GM06990 (cell line): ENCODE measurements around the gene KRTAP5-2.
"Not testable (repeated sequence)": the region's sequence is repeated elsewhere in the genome, so short reads cannot be mapped to it uniquely, and the experiment has no call there.

Source experiments
- DNase-seq: peaks from one replicate; pipeline ENCODE4 v3.0.0-alpha.2; 2011; ENCODE audit not compliant: insufficient read length; ENCODE audit errors: extremely low read depth
- H3K27me3 ChIP-seq: replicated peaks from 2 replicates; pipeline ENCODE4 v1.6.0; 2011; ENCODE audit warnings: low read length; ENCODE audit not compliant: control insufficient read depth, insufficient read depth
- H3K36me3 ChIP-seq: 2 replicates; pipeline ENCODE4 v1.5.1; 2011; ENCODE audit warnings: low read length; ENCODE audit not compliant: control insufficient read depth, insufficient read depth
- H3K4me3 ChIP-seq: replicated peaks from 2 replicates; pipeline ENCODE4 v1.5.1; 2011; ENCODE audit warnings: low read depth, mild to moderate bottlenecking, control low read depth, low read length
- TF ChIP-seq, protein P1 (sequence below): IDR thresholded peaks from 2 replicates; pipeline ENCODE4 v1.5.1; 2011; ENCODE audit warnings: low read length, control low read depth, mild to moderate bottlenecking, inconsistent platforms; ENCODE audit not compliant: insufficient read depth, poor library complexity, severe bottlenecking

KRTAP5-2 gene

GRCh38 chr11:1597331-1597993 is 632 bp downstream of the KRTAP5-2 start:
- Histone ChIP-seq H3K27me3 (no peaks in the 10 kb centered on the region), H3K36me3 (no peaks in the 10 kb centered on the region), H3K4me3 (no peak overlapping the region)
- TF ChIP-seq, protein P1, sequence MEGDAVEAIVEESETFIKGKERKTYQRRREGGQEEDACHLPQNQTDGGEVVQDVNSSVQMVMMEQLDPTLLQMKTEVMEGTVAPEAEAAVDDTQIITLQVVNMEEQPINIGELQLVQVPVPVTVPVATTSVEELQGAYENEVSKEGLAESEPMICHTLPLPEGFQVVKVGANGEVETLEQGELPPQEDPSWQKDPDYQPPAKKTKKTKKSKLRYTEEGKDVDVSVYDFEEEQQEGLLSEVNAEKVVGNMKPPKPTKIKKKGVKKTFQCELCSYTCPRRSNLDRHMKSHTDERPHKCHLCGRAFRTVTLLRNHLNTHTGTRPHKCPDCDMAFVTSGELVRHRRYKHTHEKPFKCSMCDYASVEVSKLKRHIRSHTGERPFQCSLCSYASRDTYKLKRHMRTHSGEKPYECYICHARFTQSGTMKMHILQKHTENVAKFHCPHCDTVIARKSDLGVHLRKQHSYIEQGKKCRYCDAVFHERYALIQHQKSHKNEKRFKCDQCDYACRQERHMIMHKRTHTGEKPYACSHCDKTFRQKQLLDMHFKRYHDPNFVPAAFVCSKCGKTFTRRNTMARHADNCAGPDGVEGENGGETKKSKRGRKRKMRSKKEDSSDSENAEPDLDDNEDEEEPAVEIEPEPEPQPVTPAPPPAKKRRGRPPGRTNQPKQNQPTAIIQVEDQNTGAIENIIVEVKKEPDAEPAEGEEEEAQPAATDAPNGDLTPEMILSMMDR: no peak
- DNase-seq: no peak

DNA sequence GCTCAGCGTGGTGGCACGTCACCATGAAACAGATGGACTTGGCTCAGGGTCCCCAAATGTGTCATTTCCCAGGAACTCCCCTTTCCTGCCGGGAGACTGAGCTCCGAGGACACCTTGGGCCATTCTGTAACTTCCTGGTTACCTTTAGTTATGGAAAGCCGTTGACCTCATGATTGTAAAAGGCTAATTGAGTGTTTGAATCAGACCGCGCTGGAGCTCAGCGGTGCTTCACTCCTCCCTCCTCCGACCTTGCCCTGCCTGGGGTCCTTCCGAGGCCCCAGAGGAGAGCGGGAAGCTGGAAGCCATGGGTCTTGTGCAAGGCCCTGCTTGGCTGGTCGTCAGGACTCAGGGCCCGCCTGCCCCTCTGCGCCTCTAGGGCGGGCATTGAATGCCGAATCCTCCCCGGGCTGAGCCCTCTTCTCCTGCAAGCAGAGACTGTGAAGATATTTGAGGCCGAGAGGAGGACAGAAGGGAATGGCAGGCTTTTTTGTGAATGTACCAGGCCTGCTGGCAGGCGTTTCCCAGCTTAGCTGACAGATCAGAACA is 1.4 kb downstream of the KRTAP5-2 start:
- H3K27me3 ChIP-seq, DNase-seq, H3K4me3 ChIP-seq, H3K36me3 ChIP-seq: not testable (repeated sequence)

- H3K4me3 ChIP-seq, H3K27me3 ChIP-seq, H3K36me3 ChIP-seq, DNase-seq: not testable (repeated sequence)
These were observed 2.0 kb downstream of the KRTAP5-2 start for GRCh38 chr11:1595994-1596575.

- no peak overlapping the region for H3K4me3 ChIP-seq
- DNase-seq: no peak
- H3K36me3 ChIP-seq: no peaks in the 10 kb centered on the region
- TF ChIP-seq, protein P1: no peak
- no peaks in the 10 kb centered on the region; the same call in 1 of the 2 replicates for H3K27me3 ChIP-seq
These were observed 5.5 kb downstream of the KRTAP5-2 start for GRCh38 chr11:1592628-1593027.

DNA sequence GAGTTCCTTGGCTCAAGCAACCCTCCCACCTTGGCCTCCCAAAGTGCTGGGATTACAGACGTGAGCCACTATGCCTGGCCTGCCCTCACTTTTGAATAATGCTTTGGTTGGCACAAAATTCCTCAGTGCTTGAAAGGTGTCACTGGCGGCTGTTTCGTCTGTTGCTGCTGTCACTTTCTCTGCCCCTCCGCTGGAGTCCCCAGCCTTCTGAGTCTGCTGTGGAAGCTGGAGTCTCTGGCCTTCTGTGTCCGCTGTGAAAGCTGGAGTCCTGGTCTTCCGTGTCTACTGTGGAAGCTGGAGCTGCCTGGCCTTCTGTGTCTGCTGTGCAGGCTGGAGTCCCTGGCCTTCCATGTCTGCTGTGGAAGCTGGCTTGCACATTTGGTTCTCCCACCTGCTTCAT is 8.1 kb downstream of the KRTAP5-2 start:
- TF ChIP-seq, protein P1: no peak
- DNase-seq: no peak

GRCh38 chr11:1589191-1589963 is 8.7 kb downstream of the KRTAP5-2 start:
- H3K4me3 ChIP-seq, DNase-seq, H3K27me3 ChIP-seq, H3K36me3 ChIP-seq: not testable (repeated sequence)

More for the DNA sequence above, 8.1 kb downstream of the KRTAP5-2 start:
- H3K4me3 ChIP-seq: no peak overlapping the region
- H3K36me3 ChIP-seq: no peaks in the 10 kb centered on the region
- no peaks in the 10 kb centered on the region; the same call in 1 of the 2 replicates for H3K27me3 ChIP-seq

DNA sequence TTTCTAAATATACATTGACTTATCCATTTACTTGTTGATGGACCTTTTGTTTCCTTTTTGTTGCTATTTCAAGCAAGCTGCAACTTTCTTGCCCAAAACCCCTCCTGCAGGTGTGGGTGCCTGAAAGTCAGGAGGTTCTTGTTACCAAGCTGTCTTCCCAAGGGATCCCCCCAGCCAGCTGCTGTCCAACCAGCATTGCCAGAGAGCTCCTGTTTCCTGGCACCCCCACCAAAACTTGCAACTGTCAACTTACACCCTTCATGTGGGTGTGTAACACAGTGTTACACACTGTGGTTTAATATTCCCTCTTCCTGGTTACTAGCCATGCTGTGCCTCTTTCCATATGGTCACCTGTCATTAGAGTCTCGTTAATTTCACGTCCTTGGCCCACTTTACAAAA is 11.4 kb downstream of the KRTAP5-2 start:
- Histone ChIP-seq H3K27me3 (no peaks in the 10 kb centered on the region; the same call in 1 of the 2 replicates), H3K36me3 (no peaks in the 10 kb centered on the region), H3K4me3 (no peak overlapping the region)
- DNase-seq: no peak
- TF ChIP-seq, protein P1: no peak

GRCh38 chr11:1584661-1585370 is 13.3 kb downstream of the KRTAP5-2 start, which contains the start of gene KRTAP5-1:
Gene KRTAP5-1 (minus strand): TSS chr11:1585283. CDS start chr11:1585249, 34 bp downstream.
- DNase-seq, H3K4me3 ChIP-seq, H3K36me3 ChIP-seq, H3K27me3 ChIP-seq: not testable (repeated sequence)

GRCh38 chr11:1582909-1583308 is 15.2 kb downstream of the KRTAP5-2 start:
- not testable (repeated sequence) for H3K4me3 ChIP-seq, H3K36me3 ChIP-seq, DNase-seq, H3K27me3 ChIP-seq
